K562 (cell line): ENCODE data around the gene PGRMC2. TPM values are rescaled to one million over a fixed set of nuclear protein-coding genes. Genes with fewer than 3 reads are reported as not detected.

Experiments
- ASH1L ChIP-seq: fragments of 450-650 bp; IDR thresholded peaks from 2 replicates; pipeline ENCODE4 v1.6.1; 2018; ENCODE audit warnings: borderline replicate concordance, mild to moderate bottlenecking, low read depth; ENCODE audit not compliant: partially characterized antibody
- CREB3L1 ChIP-seq: fragments of 450-650 bp; IDR thresholded peaks from 2 replicates; pipeline ENCODE4 v1.6.1; 2014; ENCODE audit warnings: low read depth, mild to moderate bottlenecking, moderate library complexity, borderline replicate concordance
- ELF1 ChIP-seq: fragments of 200-800 bp; sonication (Bioruptor generic); IDR thresholded peaks from 2 replicates; pipeline ENCODE4 v1.6.1; 2016; ENCODE audit warnings: missing genetic modification characterization, missing compliant biosample characterization
- HES1 ChIP-seq: fragments of 450-650 bp; IDR thresholded peaks from 2 replicates; pipeline ENCODE4 v1.6.1; 2016; ENCODE audit warnings: low read depth, mild to moderate bottlenecking, moderate library complexity
- HMG20B ChIP-seq: fragments of 250-450 bp; sonication (Bioruptor Pico); IDR thresholded peaks from 2 replicates; pipeline ENCODE4 v1.5.0; 2021; ENCODE audit warnings: mild to moderate bottlenecking
- HMGXB4 ChIP-seq: sonication (generic); formaldehyde crosslinking; IDR thresholded peaks from 2 replicates; pipeline ENCODE4 v1.8.1; 2023; ENCODE audit warnings: mild to moderate bottlenecking, missing genetic modification reagents
- KDM1A ChIP-seq, 2 experiments: fragments of 450-650 bp; IDR thresholded peaks; 2 replicates each; pipeline ENCODE4 v1.6.1; 2016; ENCODE audit warnings: mild to moderate bottlenecking in 2 of 2
- LCOR ChIP-seq: sonication (generic); formaldehyde crosslinking; IDR thresholded peaks from 2 replicates; pipeline ENCODE4 v1.8.0; 2022; ENCODE audit warnings: mild to moderate bottlenecking, missing genetic modification reagents
- NCOA2 ChIP-seq, 2 experiments: fragments of 450-650 bp; IDR thresholded peaks; 2 replicates each; pipeline ENCODE4 v1.6.1; 2018; ENCODE audit warnings: mild to moderate bottlenecking in 2 of 2, moderate library complexity in 1 of 2; ENCODE audit not compliant: partially characterized antibody in 2 of 2
- NUFIP1 ChIP-seq: fragments of 450-650 bp; IDR thresholded peaks from 2 replicates; pipeline ENCODE4 v1.6.1; 2018; ENCODE audit not compliant: partially characterized antibody
- PKNOX1 ChIP-seq: fragments of 450-650 bp; IDR thresholded peaks from 2 replicates; pipeline ENCODE4 v1.6.1; 2016
- POLR2AphosphoS2 ChIP-seq: IDR thresholded peaks from 2 replicates; pipeline ENCODE4 v1.6.1; 2012; ENCODE audit warnings: low read length, improper control_type of control experiment
- POLR3A ChIP-seq: IDR thresholded peaks from 2 replicates; pipeline ENCODE4 v1.6.1; 2011; ENCODE audit warnings: borderline replicate concordance, mild to moderate bottlenecking, moderate library complexity; ENCODE audit not compliant: insufficient read length, insufficient read depth; ENCODE audit errors: extremely low read depth
- PREB ChIP-seq: sonication (generic); formaldehyde crosslinking; IDR thresholded peaks from 2 replicates; pipeline ENCODE4 v1.8.1; 2023; ENCODE audit warnings: mild to moderate bottlenecking, missing genetic modification reagents
- RBM25 ChIP-seq: fragments of 200-400 bp; formaldehyde crosslinking; IDR thresholded peaks from 2 replicates; pipeline ENCODE4 v1.6.1; 2018; ENCODE audit warnings: low read length, low read depth, moderate library complexity; ENCODE audit not compliant: severe bottlenecking
- SMARCC2 ChIP-seq: fragments of 450-650 bp; IDR thresholded peaks from 2 replicates; pipeline ENCODE4 v1.6.1; 2017; ENCODE audit warnings: antibody characterized with exemption, moderate library complexity, mild to moderate bottlenecking, low read depth
- ZBTB12 ChIP-seq: fragments of 250-450 bp; sonication (Bioruptor Pico); IDR thresholded peaks from 2 replicates; pipeline ENCODE4 v1.4.0; 2020
- ZFP36 ChIP-seq: fragments of 150-350 bp; IDR thresholded peaks from 2 replicates; pipeline ENCODE4 v1.6.1; 2018; ENCODE audit warnings: low read length, low read depth; ENCODE audit not compliant: partially characterized antibody
- ZNF12 ChIP-seq: sonication (generic); formaldehyde crosslinking; IDR thresholded peaks from 2 replicates; pipeline ENCODE4 v1.4.0; 2020; ENCODE audit warnings: mild to moderate bottlenecking, missing genetic modification reagents
- ZNF133 ChIP-seq: fragments of 250-450 bp; sonication (Bioruptor Pico); IDR thresholded peaks from 2 replicates; pipeline ENCODE4 v1.4.0; 2020; ENCODE audit warnings: mild to moderate bottlenecking
- ZNF217 ChIP-seq: sonication (generic); formaldehyde crosslinking; IDR thresholded peaks from 2 replicates; pipeline ENCODE4 v1.8.0; 2022; ENCODE audit warnings: mild to moderate bottlenecking, missing genetic modification reagents
- ZNF717 ChIP-seq: fragments of 250-450 bp; sonication (Bioruptor Pico); IDR thresholded peaks from 2 replicates; pipeline ENCODE4 v1.5.0; 2021
- polyA plus RNA-seq, 8 experiments: library from polyadenylated mRNA; depleted of rRNA in 4 of 8; stranded (reverse) in 5 of 8; unstranded in 3 of 8; fragments of >200 nt; fragmentation: Nextera tagmentation in 2 of 8; fragmentation: Illumina TruSeq in 1 of 8; extraction: Ambion mirVana in 2 of 8; extraction: Trizol in 1 of 8; gene quantifications; 2 replicates each; pipeline versions ENCODE4 v1.2.1 to v1.2.3, GENCODE V29; 2011 to 2014; ENCODE audit warnings: inconsistent platforms in 1 of 8, missing spikeins in 1 of 8
- total RNA-seq, 7 experiments: library from RNA; depleted of rRNA in 6 of 7; stranded (reverse); fragments of >200 nt in 6 of 7; fragmentation: Illumina TruSeq in 2 of 7; extraction: Trizol in 2 of 7; gene quantifications; 2 replicates each; pipeline versions ENCODE4 v1.2.1 to v1.2.3, GENCODE V29; 2011 to 2021; ENCODE audit warnings: low replicate concordance in 1 of 7

The PGRMC2 gene
- total and polyA plus RNA-seq, 9 of the 15 experiments (the other 6 are each of a cell fraction or from before 2014, with no cell fraction given): 12.4 to 81.3 (median 22.7) TPM

GRCh38 chr4:128289523-128290158, 2.0 kb upstream of the PGRMC2 start (continued):
- TF ChIP-seq SMARCC2 (peak; percentile 39; the same call in 1 of the 2 replicates), PKNOX1 (peak; percentile 82), ZNF717 (CRISPR knock-in tag) (no peak), ZNF133 (CRISPR knock-in tag) (no peak), ZBTB12 (CRISPR knock-in tag) (no peak), NUFIP1 (peak; percentile 43), HMGXB4 (CRISPR knock-in tag) (no peak), CREB3L1 (no peak), RBM25 (no peak), ZNF12 (no peak), ASH1L (no peak), PREB (no peak), NCOA2 (IDR thresholded peaks at IDR 0.05; ENCODE audit: partially characterized antibody in 2 of 2) (no peak), ZNF217 (CRISPR knock-in tag) (no peak), LCOR (CRISPR knock-in tag) (no peak), ELF1 (tag) (no peak), POLR2AphosphoS2 (no peak), ZFP36 (no peak), HES1 (no peak), POLR3A (no peak), HMG20B (CRISPR knock-in tag) (no peak), KDM1A (IDR thresholded peaks at IDR 0.05) (peak in 1 of 2 experiments; percentile 43; a peak in 1 of 4 replicates)
